ENCODE results near the gene MTRF1L.
A peak's percentile ranks its signal among the peaks of the same experiment; 100 is the strongest.
"Not testable (repeated sequence)": the region's sequence is repeated elsewhere in the genome, so short reads cannot be mapped to it uniquely, and the experiment has no call there.

Gene MTRF1L

DNA sequence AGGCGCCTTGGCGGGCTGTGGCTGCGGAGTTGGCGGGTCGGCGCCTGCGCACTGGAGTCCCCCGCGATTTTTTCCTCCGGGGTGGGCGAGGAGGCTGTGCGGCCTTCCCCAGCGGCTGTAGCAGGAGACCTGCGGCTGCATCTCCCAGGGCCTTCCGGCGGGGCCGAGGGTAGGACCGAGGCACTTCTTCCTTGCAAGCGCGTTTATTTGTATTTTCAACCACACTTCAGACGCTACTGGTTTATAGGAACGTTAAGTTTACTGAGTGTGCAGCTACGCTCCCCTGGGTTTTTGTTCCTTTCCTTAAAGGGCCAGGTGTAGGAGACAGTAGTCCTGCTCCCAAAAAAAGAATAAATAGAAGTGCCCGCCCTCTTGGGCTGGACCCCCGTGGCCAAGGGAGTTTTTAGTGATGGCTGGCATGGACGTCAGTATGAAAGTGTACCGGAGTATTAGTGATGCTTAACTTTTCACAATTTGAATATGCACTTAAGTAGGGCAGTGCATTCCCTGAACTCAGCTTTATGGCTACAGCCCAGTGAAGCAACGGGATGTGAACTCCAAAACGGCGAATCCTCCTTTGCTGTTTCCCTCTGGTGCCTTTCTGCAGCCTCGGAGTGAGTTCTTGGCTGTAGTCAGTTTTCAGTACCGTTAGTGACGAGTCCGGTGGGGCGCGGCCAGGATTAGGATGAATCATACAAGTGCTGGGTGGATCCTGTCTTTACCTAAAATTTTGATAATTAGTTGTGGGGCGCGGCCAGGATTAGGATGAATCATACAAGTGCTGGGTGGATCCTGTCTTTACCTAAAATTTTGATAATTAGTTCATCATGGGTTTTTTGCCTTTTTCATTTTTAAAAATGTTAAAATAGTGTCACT is 18.6 kb downstream of the MTRF1L start:
- Mint-ChIP-seq H3K4me3 (peak overlapping the region; percentile 88), H3K27ac (peak overlapping the region; percentile 95 to 98), H3K9me3 (no peaks in the 10 kb centered on the region), H3K4me1 (peaks cover 37% of the 10 kb centered on the region), H3K27me3 (no peaks in the 10 kb centered on the region)
- ATAC-seq: peak; percentile 55
- peak; percentile 71 to 83 for DNase-seq

GRCh38 chr6:152982904-152983636 is 19.4 kb downstream of the MTRF1L start, which contains the start of gene FBXO5:
TSS of gene FBXO5 (minus strand) at chr6:152983041. CDS start at chr6:152982959, 82 bp downstream.
- Mint-ChIP-seq H3K27ac (peak within 1 kb of the TSS; percentile 95 to 98), H3K4me3 (peak within 1 kb of the TSS; percentile 88), H3K4me1 (peaks cover 37% of the 10 kb centered on the region)

GRCh38 chr6:152981989-152982903 is 20.3 kb downstream of the MTRF1L start:
- H3K9me3 Mint-ChIP-seq: no peaks in the 10 kb centered on the region
- H3K4me1 Mint-ChIP-seq: peaks cover 36% of the 10 kb centered on the region
- no peaks in the 10 kb centered on the region for H3K27me3 Mint-ChIP-seq
- peak overlapping the region; percentile 61 to 95 for H3K27ac Mint-ChIP-seq
- peak; percentile 0 for ATAC-seq
- peak; percentile 31 to 37 for DNase-seq
- peak overlapping the region; percentile 88 for H3K4me3 Mint-ChIP-seq

More at GRCh38 chr6:152982904-152983636, 19.4 kb downstream of the MTRF1L start, which contains the start of gene FBXO5:
- ATAC-seq: peak; percentile 90
- peak; percentile 97 to 98 for DNase-seq
- Mint-ChIP-seq H3K27me3 (no peaks in the 10 kb centered on the region), H3K9me3 (no peaks in the 10 kb centered on the region)

DNA sequence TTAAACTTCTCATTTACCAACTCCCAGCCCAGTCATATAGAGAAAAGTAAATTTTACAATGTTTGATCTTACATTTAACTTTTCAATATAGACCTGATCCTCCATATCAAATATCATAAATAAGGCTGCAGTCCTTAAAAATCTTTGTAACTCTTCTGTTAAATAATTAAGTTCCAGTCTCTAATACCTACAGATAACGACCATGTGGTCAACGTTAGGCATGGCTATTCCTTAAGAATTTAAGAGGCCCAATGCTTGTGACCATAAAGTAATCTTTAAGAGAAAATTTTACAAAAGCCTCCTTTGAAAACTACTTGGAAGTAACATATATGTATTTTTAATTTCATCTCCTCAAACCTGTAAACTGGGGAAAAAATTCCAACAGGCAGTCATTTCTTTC is 21.3 kb downstream of the MTRF1L start:
- Mint-ChIP-seq H3K4me1 (peaks cover 40% of the 10 kb centered on the region), H3K27ac (peak overlapping the region; percentile 52 to 59), H3K4me3 (peak overlapping the region; percentile 65 to 88), H3K27me3 (no peaks in the 10 kb centered on the region), H3K9me3 (no peaks in the 10 kb centered on the region)
- no peak for DNase-seq
- no peak for ATAC-seq

DNA sequence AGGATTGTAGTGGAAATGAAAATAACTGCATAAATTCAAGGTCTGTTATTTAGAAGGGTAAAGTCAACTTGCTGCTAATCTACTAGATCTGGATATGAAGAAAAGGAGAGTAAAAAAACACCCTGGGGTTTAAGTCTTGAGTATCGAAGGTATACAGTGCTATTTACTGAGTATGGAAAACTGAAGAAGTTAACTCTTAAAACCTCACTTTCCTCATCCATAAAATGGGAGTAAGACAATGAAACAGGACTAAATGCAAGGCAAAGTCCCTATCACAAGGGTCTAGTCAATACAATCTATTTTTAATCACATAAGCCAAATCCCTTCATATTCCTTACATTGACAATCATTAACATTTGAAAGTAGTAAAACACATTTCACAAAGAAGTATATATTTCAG is 21.9 kb downstream of the MTRF1L start:
- peaks cover 45% of the 10 kb centered on the region for H3K4me1 Mint-ChIP-seq
- H3K9me3 Mint-ChIP-seq: no peaks in the 10 kb centered on the region
- H3K27ac Mint-ChIP-seq: peak overlapping the region in 1 of 2 donors; percentile 84
- no peaks in the 10 kb centered on the region for H3K27me3 Mint-ChIP-seq
- DNase-seq: no peak
- ATAC-seq: no peak
- H3K4me3 Mint-ChIP-seq: peak overlapping the region; percentile 65 to 88

- no peak overlapping the region for H3K4me3 Mint-ChIP-seq
- DNase-seq (no peak), ATAC-seq (no peak)
- no peaks in the 10 kb centered on the region for H3K9me3 Mint-ChIP-seq
- H3K27ac Mint-ChIP-seq: no peak overlapping the region
- peaks cover 40% of the 10 kb centered on the region for H3K4me1 Mint-ChIP-seq
- H3K27me3 Mint-ChIP-seq: no peaks in the 10 kb centered on the region
These were observed 23.4 kb downstream of the MTRF1L start for GRCh38 chr6:152979116-152979515.

- Mint-ChIP-seq H3K27me3 (no peaks in the 10 kb centered on the region), H3K9me3 (no peaks in the 10 kb centered on the region), H3K4me1 (peaks cover 40% of the 10 kb centered on the region), H3K27ac (no peak overlapping the region), H3K4me3 (no peak overlapping the region)
- DNase-seq: no peak
- ATAC-seq: no peak
These were observed 24.5 kb downstream of the MTRF1L start for GRCh38 chr6:152978058-152978457.

DNA sequence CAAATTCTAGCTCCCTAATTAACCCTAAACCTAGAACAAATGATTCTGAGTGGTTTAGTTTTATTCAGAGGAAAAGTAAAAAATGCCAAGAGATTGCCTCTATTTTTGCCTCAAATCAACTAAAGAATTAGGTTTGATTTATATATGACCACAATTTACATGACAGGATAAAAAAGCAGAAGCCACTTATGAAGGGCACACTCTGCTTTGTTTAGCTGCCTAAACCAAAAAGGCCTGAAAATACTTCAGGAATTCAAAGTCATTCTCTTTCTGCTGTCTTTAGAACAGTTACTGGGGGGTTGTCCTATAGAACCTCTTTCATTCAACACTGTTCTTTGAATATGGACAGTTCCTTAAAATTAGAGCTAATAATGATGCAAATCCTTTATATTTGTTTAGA is 25.0 kb downstream of the MTRF1L start:
- H3K27ac Mint-ChIP-seq: no peak overlapping the region
- peaks cover 40% of the 10 kb centered on the region for H3K4me1 Mint-ChIP-seq
- DNase-seq (no peak), ATAC-seq (no peak)
- H3K27me3 Mint-ChIP-seq: no peaks in the 10 kb centered on the region
- no peak overlapping the region for H3K4me3 Mint-ChIP-seq
- H3K9me3 Mint-ChIP-seq: no peaks in the 10 kb centered on the region

DNA sequence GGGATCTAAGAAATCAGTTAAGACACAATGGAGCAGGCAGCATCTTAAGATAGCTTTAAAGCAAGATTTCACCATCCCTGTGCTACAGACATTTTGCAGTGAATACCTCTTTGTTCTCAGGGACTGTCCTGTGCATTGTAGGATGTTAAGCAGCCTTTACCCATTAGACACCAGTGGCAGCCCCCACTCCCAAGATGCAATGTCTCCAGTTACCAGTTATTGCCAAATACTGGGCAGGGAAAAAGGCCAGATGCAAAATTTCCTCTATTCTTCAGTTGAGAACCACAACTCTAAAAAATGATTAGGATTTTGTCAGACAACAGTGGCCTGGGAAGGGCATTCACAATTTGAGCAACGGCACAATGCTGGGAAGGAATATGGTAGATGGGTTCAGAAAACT is 25.8 kb downstream of the MTRF1L start:
- Mint-ChIP-seq H3K9me3 (no peaks in the 10 kb centered on the region), H3K4me1 (peaks cover 40% of the 10 kb centered on the region), H3K4me3 (no peak overlapping the region), H3K27ac (no peak overlapping the region), H3K27me3 (no peaks in the 10 kb centered on the region)
- ATAC-seq (no peak), DNase-seq (no peak)

- Mint-ChIP-seq H3K4me1 (peaks cover 30% of the 10 kb centered on the region), H3K4me3 (peak overlapping the region; percentile 50 to 57), H3K27me3 (no peaks in the 10 kb centered on the region), H3K9me3 (no peaks in the 10 kb centered on the region), H3K27ac (no peak overlapping the region)
- ATAC-seq (peak; percentile 72), DNase-seq (no peak)
These were observed 27.1 kb downstream of the MTRF1L start for GRCh38 chr6:152975204-152975915.

GRCh38 chr6:152973916-152974315 is 28.6 kb downstream of the MTRF1L start:
- Mint-ChIP-seq H3K9me3 (peaks cover 5 to 7% of the 10 kb centered on the region in 2 donors), H3K4me1 (peaks cover 23% of the 10 kb centered on the region), H3K27me3 (no peaks in the 10 kb centered on the region), H3K4me3 (no peak overlapping the region), H3K27ac (no peak overlapping the region)
- DNase-seq (no peak), ATAC-seq (no peak)

GRCh38 chr6:152969688-152970418 is 32.7 kb downstream of the MTRF1L start:
- no peak overlapping the region for H3K27ac Mint-ChIP-seq
- peaks cover 1% of the 10 kb centered on the region for H3K4me1 Mint-ChIP-seq
- no peak for DNase-seq
- peaks cover 8 to 33% of the 10 kb centered on the region in 2 donors for H3K9me3 Mint-ChIP-seq
- ATAC-seq: no peak
- no peaks in the 10 kb centered on the region for H3K27me3 Mint-ChIP-seq
- no peak overlapping the region for H3K4me3 Mint-ChIP-seq

DNA sequence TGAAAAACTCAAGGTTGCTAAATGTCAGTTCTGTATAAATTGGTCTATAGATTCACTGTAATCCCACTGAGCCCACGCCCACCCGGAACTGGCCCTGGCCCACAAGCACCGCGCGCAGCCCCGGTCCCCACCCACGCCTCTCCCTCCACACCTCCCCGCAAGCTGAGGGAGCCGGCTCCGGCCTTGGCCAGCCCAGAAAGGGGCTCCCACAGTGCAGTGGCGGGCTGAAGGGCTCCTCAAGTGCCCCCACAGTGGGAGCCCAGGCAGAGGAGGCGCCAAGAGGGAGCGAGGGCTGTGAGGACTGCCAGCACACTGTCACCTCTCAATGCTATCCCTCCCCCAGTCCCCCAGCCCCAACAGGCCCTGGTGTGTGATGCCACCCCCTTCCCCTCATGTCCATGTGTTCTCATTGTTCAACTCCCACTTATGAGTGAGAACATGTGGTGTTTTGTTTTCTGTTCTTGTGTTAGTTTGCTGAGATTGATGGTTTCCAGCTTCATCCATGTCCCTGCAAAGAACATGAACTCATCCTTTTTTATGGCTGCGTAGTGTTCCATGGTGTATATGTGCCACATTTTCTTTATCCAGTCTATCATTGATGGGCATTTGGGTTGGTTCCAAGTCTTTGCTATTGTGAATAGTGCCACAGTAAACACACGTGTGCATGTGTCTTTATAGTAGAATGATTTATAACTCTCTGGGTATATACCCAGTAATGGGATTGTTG is 36.2 kb downstream of the MTRF1L start:
- peaks cover 8 to 33% of the 10 kb centered on the region in 2 donors for H3K9me3 Mint-ChIP-seq

More for the DNA sequence above, 36.2 kb downstream of the MTRF1L start:
- H3K27me3 Mint-ChIP-seq, H3K4me3 Mint-ChIP-seq, H3K27ac Mint-ChIP-seq, DNase-seq, ATAC-seq, H3K4me1 Mint-ChIP-seq: not testable (repeated sequence)

Data from stimulated activated naive CD8-positive, alpha-beta T cell treated with anti-CD3 and anti-CD28 coated beads, Interleukin-15, amount 100 ng/mL, for 72 hours (primary cell).